ENCODE results near the gene VPS11.
"Not testable (repeated sequence)": the region's sequence is repeated elsewhere in the genome, so short reads cannot be mapped to it uniquely, and the experiment has no call there.

VPS11 gene

GRCh38 chr11:119067371-119068222 lies at the start of gene VPS11:
Gene VPS11, plus strand, starts transcription at chr11:119067818. Its CDS starts 6 bp downstream, at chr11:119067824.
- DNase-seq: peak; percentile 79

- DNase-seq: peak; percentile 74
Measured at GRCh38 chr11:119018074-119018938, 49.3 kb upstream of the VPS11 start, which contains the start of the genes RPS25 and TRAPPC4. Gene RPS25, minus strand, starts transcription at chr11:119018343. Its CDS starts 59 bp downstream, at chr11:119018284. Gene TRAPPC4, plus strand, starts transcription at chr11:119018766. Its CDS starts 30 bp downstream, at chr11:119018796.

- no peak for DNase-seq
Measured at GRCh38 chr11:119019996-119020395, 47.6 kb upstream of the VPS11 start.

- DNase-seq: no peak
Measured at GRCh38 chr11:119021631-119022030, 46.0 kb upstream of the VPS11 start.

GRCh38 chr11:119023741-119024140 lies 43.9 kb upstream of the VPS11 start:
- no peak for DNase-seq

GRCh38 chr11:119024430-119025098 lies 43.1 kb upstream of the VPS11 start:
- DNase-seq: no peak

GRCh38 chr11:119025099-119025473 lies 42.5 kb upstream of the VPS11 start:
- no peak for DNase-seq

- DNase-seq: no peak
Measured at GRCh38 chr11:119025541-119025940, 42.1 kb upstream of the VPS11 start.

GRCh38 chr11:119025978-119026766 lies 41.4 kb upstream of the VPS11 start:
- DNase-seq: no peak

GRCh38 chr11:119026970-119027369 lies 40.6 kb upstream of the VPS11 start:
- DNase-seq: no peak

- no peak for DNase-seq
Measured at GRCh38 chr11:119027561-119028345, 39.9 kb upstream of the VPS11 start.

GRCh38 chr11:119028346-119029068 lies 39.1 kb upstream of the VPS11 start:
- no peak for DNase-seq

GRCh38 chr11:119029069-119029339 lies 38.6 kb upstream of the VPS11 start:
- no peak for DNase-seq

- no peak for DNase-seq
Measured at GRCh38 chr11:119029340-119030028, 38.1 kb upstream of the VPS11 start.

GRCh38 chr11:119030029-119030328 lies 37.6 kb upstream of the VPS11 start:
- no peak for DNase-seq

GRCh38 chr11:119030329-119031047 lies 37.1 kb upstream of the VPS11 start, which contains the start of gene SLC37A4:
Gene SLC37A4, minus strand, starts transcription at chr11:119030877.
- DNase-seq: peak; percentile 89

- no peak for DNase-seq
Measured at GRCh38 chr11:119031912-119032280, 35.7 kb upstream of the VPS11 start.

GRCh38 chr11:119033421-119033820 lies 34.2 kb upstream of the VPS11 start:
- not testable (repeated sequence) for DNase-seq

GRCh38 chr11:119034813-119035212 lies 32.8 kb upstream of the VPS11 start:
- DNase-seq: no peak

- DNase-seq: no peak
Measured at GRCh38 chr11:119038884-119039283, 28.7 kb upstream of the VPS11 start.
